K562 (cell line): ENCODE measurements around the gene LRMDA.

Experiments
- CHD1 ChIP-seq: fragments of 200-600 bp; sonication (generic); IDR thresholded peaks from one replicate; pipeline ENCODE4 v1.6.1; 2012; ENCODE audit warnings: mild to moderate bottlenecking, moderate library complexity, low read length, inconsistent platforms
- EZH2 ChIP-seq: IDR thresholded peaks from 2 replicates; pipeline ENCODE4 v1.6.1; 2012; ENCODE audit warnings: low read depth, mild to moderate bottlenecking, inconsistent platforms, low read length, borderline replicate concordance
- FOXM1 ChIP-seq, 2 experiments: fragments of 450-650 bp in 1 of 2; sonication (generic) in 1 of 2; formaldehyde crosslinking in 1 of 2; IDR thresholded peaks; 2 replicates each; pipeline versions ENCODE4 v1.6.1 to v1.9.0; 2017 to 2022; ENCODE audit warnings: low read depth in 2 of 2, mild to moderate bottlenecking in 2 of 2, missing genetic modification reagents in 1 of 2, moderate library complexity in 1 of 2
- FOXP1 ChIP-seq: sonication (generic); formaldehyde crosslinking; IDR thresholded peaks from 2 replicates; pipeline ENCODE4 v1.8.0; 2022; ENCODE audit warnings: mild to moderate bottlenecking, missing genetic modification reagents
- KAT7 ChIP-seq: sonication (generic); formaldehyde crosslinking; IDR thresholded peaks from 2 replicates; pipeline ENCODE4 v1.8.0; 2022; ENCODE audit warnings: missing genetic modification reagents, mild to moderate bottlenecking, borderline replicate concordance
- NFYB ChIP-seq: IDR thresholded peaks from 2 replicates; pipeline ENCODE4 v1.6.1; 2011; ENCODE audit warnings: mild to moderate bottlenecking, moderate library complexity; ENCODE audit not compliant: insufficient read length; ENCODE audit errors: extremely low read depth
- OTX1 ChIP-seq: fragments of 450-650 bp; formaldehyde crosslinking; IDR thresholded peaks from 2 replicates; pipeline ENCODE4 v1.4.0; 2022; ENCODE audit warnings: mild to moderate bottlenecking
- POLR2A ChIP-seq: fragments of 450-650 bp; conservative IDR thresholded peaks from 2 replicates; pipeline ENCODE4 v1.6.1; 2016
- RB1 ChIP-seq: fragments of 450-650 bp; IDR thresholded peaks from 2 replicates; pipeline ENCODE4 v1.6.1; 2017; ENCODE audit warnings: low read depth, mild to moderate bottlenecking
- RFX5 ChIP-seq: IDR thresholded peaks from 2 replicates; pipeline ENCODE4 v1.6.1; 2011; ENCODE audit warnings: low read depth, mild to moderate bottlenecking, improper control_type of control experiment, low read length
- ZNF589 ChIP-seq: fragments of 200-800 bp; sonication (Bioruptor generic); IDR thresholded peaks from 2 replicates; pipeline ENCODE4 v1.6.1; 2016; ENCODE audit warnings: low read depth, missing genetic modification characterization, missing compliant biosample characterization
- TF ChIP-seq, protein P1 (sequence below), 3 experiments: IDR thresholded peaks in 2 of 3; conservative IDR thresholded peaks in 1 of 3; 2 replicates each; pipeline ENCODE4 v1.5.1; 2011 to 2012; ENCODE audit warnings: low read length in 3 of 3, mild to moderate bottlenecking in 3 of 3, control low read depth in 2 of 3, improper control_type of control experiment in 1 of 3, inconsistent platforms in 1 of 3, low read depth in 1 of 3, mixed read lengths in 1 of 3, moderate library complexity in 1 of 3; ENCODE audit not compliant: insufficient read depth in 2 of 3
- TF ChIP-seq, protein P2 (sequence below): fragments of 450-650 bp; conservative IDR thresholded peaks from 2 replicates; pipeline ENCODE4 v1.6.1; 2016; ENCODE audit warnings: missing genetic modification characterization, low read depth, mild to moderate bottlenecking, control low read depth, missing compliant biosample characterization

GRCh38 chr10:75765789-75766096, 334.3 kb downstream of the LRMDA start:
- TF ChIP-seq RB1 (no peak), KAT7 (CRISPR knock-in tag) (no peak), EZH2 (no peak), NFYB (no peak), POLR2A (no peak), FOXM1 (IDR thresholded peaks at IDR 0.05; ENCODE audit: low read depth) (no peak), FOXM1 (CRISPR knock-in tag; IDR thresholded peaks at IDR 0.05; ENCODE audit: low read depth) (no peak), OTX1 (CRISPR knock-in tag) (no peak), RFX5 (no peak), FOXP1 (CRISPR knock-in tag) (no peak), ZNF589 (CRISPR knock-in tag) (no peak), CHD1 (no peak)
- TF ChIP-seq, protein P1, sequence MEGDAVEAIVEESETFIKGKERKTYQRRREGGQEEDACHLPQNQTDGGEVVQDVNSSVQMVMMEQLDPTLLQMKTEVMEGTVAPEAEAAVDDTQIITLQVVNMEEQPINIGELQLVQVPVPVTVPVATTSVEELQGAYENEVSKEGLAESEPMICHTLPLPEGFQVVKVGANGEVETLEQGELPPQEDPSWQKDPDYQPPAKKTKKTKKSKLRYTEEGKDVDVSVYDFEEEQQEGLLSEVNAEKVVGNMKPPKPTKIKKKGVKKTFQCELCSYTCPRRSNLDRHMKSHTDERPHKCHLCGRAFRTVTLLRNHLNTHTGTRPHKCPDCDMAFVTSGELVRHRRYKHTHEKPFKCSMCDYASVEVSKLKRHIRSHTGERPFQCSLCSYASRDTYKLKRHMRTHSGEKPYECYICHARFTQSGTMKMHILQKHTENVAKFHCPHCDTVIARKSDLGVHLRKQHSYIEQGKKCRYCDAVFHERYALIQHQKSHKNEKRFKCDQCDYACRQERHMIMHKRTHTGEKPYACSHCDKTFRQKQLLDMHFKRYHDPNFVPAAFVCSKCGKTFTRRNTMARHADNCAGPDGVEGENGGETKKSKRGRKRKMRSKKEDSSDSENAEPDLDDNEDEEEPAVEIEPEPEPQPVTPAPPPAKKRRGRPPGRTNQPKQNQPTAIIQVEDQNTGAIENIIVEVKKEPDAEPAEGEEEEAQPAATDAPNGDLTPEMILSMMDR (IDR thresholded peaks at IDR 0.05 in 2 of 3, conservative IDR thresholded peaks at IDR 0.05 in 1 of 3; ENCODE audit: insufficient read depth in 2 of 3, low read depth in 1 of 3, low read length in 3 of 3) = no peak
- TF ChIP-seq, protein P2, sequence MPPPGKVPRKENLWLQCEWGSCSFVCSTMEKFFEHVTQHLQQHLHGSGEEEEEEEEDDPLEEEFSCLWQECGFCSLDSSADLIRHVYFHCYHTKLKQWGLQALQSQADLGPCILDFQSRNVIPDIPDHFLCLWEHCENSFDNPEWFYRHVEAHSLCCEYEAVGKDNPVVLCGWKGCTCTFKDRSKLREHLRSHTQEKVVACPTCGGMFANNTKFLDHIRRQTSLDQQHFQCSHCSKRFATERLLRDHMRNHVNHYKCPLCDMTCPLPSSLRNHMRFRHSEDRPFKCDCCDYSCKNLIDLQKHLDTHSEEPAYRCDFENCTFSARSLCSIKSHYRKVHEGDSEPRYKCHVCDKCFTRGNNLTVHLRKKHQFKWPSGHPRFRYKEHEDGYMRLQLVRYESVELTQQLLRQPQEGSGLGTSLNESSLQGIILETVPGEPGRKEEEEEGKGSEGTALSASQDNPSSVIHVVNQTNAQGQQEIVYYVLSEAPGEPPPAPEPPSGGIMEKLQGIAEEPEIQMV (tag) = no peak
